ENCODE results near the gene CDIPT.

DNA sequence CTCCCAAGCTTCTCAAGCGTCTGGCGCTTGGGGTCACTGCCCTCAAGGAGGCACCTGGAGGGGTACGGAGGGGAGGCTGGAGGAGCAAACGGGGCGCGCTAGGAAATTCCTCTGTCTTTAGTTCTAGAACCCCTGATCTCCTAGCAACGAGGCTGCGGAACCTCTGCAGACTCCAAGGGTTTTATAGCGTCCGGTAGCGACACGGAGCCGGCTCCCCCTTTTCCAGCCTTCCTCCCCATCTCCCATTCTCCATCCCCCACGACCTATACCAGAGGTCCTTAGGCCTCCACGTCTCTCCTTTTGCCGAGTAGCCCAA, 601 bp upstream of the CDIPT start:
- TF ChIP-seq, protein P1, sequence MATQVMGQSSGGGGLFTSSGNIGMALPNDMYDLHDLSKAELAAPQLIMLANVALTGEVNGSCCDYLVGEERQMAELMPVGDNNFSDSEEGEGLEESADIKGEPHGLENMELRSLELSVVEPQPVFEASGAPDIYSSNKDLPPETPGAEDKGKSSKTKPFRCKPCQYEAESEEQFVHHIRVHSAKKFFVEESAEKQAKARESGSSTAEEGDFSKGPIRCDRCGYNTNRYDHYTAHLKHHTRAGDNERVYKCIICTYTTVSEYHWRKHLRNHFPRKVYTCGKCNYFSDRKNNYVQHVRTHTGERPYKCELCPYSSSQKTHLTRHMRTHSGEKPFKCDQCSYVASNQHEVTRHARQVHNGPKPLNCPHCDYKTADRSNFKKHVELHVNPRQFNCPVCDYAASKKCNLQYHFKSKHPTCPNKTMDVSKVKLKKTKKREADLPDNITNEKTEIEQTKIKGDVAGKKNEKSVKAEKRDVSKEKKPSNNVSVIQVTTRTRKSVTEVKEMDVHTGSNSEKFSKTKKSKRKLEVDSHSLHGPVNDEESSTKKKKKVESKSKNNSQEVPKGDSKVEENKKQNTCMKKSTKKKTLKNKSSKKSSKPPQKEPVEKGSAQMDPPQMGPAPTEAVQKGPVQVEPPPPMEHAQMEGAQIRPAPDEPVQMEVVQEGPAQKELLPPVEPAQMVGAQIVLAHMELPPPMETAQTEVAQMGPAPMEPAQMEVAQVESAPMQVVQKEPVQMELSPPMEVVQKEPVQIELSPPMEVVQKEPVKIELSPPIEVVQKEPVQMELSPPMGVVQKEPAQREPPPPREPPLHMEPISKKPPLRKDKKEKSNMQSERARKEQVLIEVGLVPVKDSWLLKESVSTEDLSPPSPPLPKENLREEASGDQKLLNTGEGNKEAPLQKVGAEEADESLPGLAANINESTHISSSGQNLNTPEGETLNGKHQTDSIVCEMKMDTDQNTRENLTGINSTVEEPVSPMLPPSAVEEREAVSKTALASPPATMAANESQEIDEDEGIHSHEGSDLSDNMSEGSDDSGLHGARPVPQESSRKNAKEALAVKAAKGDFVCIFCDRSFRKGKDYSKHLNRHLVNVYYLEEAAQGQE (IDR thresholded peaks at IDR 0.05; ENCODE audit: low read depth) = no peak
- no peak for TF ChIP-seq YY1 (IDR thresholded peaks at IDR 0.05; ENCODE audit: low read depth)
- no peak for TF ChIP-seq EP300 (IDR thresholded peaks at IDR 0.05; ENCODE audit: borderline replicate concordance)

Data from Ishikawa (cell line).